Measurements from ENCODE around the gene SIPA1L3.

DNA sequence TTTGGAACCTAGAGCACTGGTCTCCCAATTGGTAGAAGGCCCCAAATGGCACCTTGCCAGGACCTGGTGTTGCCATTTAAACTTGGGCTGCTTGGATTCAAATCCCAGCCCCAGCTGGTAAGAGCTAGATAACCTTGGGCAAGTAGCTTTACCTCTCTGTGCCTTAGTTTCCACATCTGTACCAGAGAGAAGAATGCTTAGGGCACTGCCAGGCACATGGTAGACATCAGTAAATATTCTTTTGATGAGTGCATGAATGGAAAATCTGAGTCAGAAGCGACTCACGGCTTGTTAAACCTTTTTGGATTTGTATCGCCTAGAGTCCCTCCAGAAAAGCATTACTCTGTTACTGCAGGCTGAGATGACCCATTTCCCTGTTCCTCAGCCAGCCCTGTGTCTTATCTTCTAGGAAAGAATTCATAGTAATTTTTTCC, 90.9 kb downstream of the SIPA1L3 start:
- TF ChIP-seq CTCF (IDR thresholded peaks at IDR 0.05; ENCODE audit: low read length) (no peak), EZH2 (IDR thresholded peaks at IDR 0.05; ENCODE audit: borderline replicate concordance, low read length) (no peak)

Data from OCI-LY1 (cell line).